IMR-90 (cell line): ENCODE measurements around the gene NPHP4. TPM values are rescaled to one million over a fixed set of nuclear protein-coding genes. Genes with fewer than 3 reads are reported as not detected.

ENCODE experiments used
- microRNA-seq, 2 experiments: library from miRNA; stranded (forward) in 1 of 2; unstranded in 1 of 2; fragments of 10-50 nt in 1 of 2; fragments of <30 nt in 1 of 2; gene quantifications in 1 of 2; microRNA quantifications in 1 of 2; one replicate each; pipeline versions ENCODE3 to v1.1.0; 2013 to 2020; ENCODE audit not compliant: insufficient read depth in 1 of 2, insufficient read length in 1 of 2, unreplicated experiment in 1 of 2
- polyA plus RNA-seq, 3 experiments: library from polyadenylated mRNA; depleted of rRNA; stranded (reverse); fragments of >200 nt; gene quantifications; 2 replicates each; pipeline ENCODE4 v1.2.3, GENCODE V29; 2012; ENCODE audit warnings: low replicate concordance in 1 of 3
- small RNA-seq, 5 experiments: library from RNA; depleted of rRNA; stranded (forward); fragments of <200 nt; gene quantifications; one replicate each; pipeline ENCODE3, GENCODE V24; 2012
- total RNA-seq: library from RNA; depleted of rRNA; stranded (reverse); fragments of >200 nt; gene quantifications from 2 replicates; pipeline ENCODE4 v1.2.3, GENCODE V29; 2012; rRNA removed

The NPHP4 gene
- total and polyA plus RNA-seq, 2 of the 4 experiments (the other 2 are of a cell fraction): 2.0 to 5.5 TPM

Small RNA genes within 50 kb of the gene (microRNA-seq; reads per million reads assigned to microRNA genes)
- 0 reads per million in 2 experiments for gene MIR4689

Small RNA genes within 50 kb of the gene (small RNA-seq; reads per million reads assigned to genes)
- 0 reads per million in 5 experiments for gene MIR4689

Other genes starting within 250 kb of the NPHP4 start
- 1.1 and 1.3 TPM in 2 replicates for gene KCNAB2, start 53.5 kb upstream of the NPHP4 start, total RNA-seq
- gene KCNAB2, start 53.5 kb upstream of the NPHP4 start, polyA plus RNA-seq (2012; rRNA removed): 4.2 and 4.7 TPM in 2 replicates
- under 0.01 TPM in 1 of 2 replicates, not detected in the other for gene CHD5, start 187.9 kb upstream of the NPHP4 start, total RNA-seq
- 0.06 and 0.09 TPM in 2 replicates for gene CHD5, start 187.9 kb upstream of the NPHP4 start, polyA plus RNA-seq (2012; rRNA removed)
- gene RPL22, start 207.2 kb upstream of the NPHP4 start, total RNA-seq: 26.2 and 71.9 TPM in 2 replicates
- gene RPL22, start 207.2 kb upstream of the NPHP4 start, polyA plus RNA-seq (2012; rRNA removed): 131 and 154 TPM in 2 replicates
- gene RNF207, start 213.7 kb upstream of the NPHP4 start, total RNA-seq: 2.7 and 3.9 TPM in 2 replicates
- gene RNF207, start 213.7 kb upstream of the NPHP4 start, polyA plus RNA-seq (2012; rRNA removed): 17.2 and 42.9 TPM in 2 replicates
- gene ICMT, start 243.5 kb upstream of the NPHP4 start, total RNA-seq: 53.9 and 61.7 TPM in 2 replicates
- 36.4 and 37.2 TPM in 2 replicates for gene ICMT, start 243.5 kb upstream of the NPHP4 start, polyA plus RNA-seq (2012; rRNA removed)